Renal cortical epithelial cell (primary cell): Measurements from ENCODE around the gene DGKK. TPM values are rescaled to one million over a fixed set of nuclear protein-coding genes. Genes with fewer than 3 reads are reported as not detected.

ENCODE experiments used
- DNase-seq: peaks from one replicate; pipeline ENCODE4 v3.0.0-alpha.2; 2011; ENCODE audit warnings: low read depth
- total RNA-seq: library from RNA; depleted of rRNA; stranded (reverse); fragments of >200 nt; gene quantifications from 2 replicates; pipeline ENCODE4 v1.2.3, GENCODE V29; 2014

The DGKK gene, protein sequence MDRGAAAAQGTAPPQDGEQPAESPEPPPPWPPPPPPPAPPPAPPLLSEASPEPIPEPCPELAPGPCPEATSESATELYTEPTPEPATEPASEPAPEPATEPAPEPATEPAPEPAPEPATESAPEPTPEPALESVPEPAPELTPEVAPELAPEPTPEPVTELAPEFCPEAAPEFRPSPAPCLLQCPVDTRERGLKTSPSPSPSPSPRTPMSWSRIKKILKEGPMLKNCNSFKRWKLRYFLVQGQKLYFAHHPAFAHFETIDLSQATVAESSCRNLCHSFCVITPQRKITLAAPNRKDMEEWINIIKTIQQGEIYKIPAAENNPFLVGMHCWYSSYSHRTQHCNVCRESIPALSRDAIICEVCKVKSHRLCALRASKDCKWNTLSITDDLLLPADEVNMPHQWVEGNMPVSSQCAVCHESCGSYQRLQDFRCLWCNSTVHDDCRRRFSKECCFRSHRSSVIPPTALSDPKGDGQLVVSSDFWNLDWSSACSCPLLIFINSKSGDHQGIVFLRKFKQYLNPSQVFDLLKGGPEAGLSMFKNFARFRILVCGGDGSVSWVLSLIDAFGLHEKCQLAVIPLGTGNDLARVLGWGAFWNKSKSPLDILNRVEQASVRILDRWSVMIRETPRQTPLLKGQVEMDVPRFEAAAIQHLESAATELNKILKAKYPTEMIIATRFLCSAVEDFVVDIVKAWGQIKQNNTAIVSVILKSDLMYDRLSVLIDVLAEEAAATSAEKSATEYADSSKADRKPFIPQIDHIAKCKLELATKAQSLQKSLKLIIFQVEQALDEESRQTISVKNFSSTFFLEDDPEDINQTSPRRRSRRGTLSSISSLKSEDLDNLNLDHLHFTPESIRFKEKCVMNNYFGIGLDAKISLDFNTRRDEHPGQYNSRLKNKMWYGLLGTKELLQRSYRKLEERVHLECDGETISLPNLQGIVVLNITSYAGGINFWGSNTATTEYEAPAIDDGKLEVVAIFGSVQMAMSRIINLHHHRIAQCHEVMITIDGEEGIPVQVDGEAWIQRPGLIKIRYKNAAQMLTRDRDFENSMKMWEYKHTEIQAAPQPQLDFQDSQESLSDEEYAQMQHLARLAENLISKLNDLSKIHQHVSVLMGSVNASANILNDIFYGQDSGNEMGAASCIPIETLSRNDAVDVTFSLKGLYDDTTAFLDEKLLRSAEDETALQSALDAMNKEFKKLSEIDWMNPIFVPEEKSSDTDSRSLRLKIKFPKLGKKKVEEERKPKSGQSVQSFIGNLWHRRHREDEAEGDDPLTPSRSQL
- not detected in 2 replicates for total RNA-seq

GRCh38 chrX:50470103-50471031 is at the start of gene DGKK:
DGKK (minus strand) TSS chrX:50470825; CDS start chrX:50470678, 147 bp downstream.
- DNase-seq = no peak

DNA sequence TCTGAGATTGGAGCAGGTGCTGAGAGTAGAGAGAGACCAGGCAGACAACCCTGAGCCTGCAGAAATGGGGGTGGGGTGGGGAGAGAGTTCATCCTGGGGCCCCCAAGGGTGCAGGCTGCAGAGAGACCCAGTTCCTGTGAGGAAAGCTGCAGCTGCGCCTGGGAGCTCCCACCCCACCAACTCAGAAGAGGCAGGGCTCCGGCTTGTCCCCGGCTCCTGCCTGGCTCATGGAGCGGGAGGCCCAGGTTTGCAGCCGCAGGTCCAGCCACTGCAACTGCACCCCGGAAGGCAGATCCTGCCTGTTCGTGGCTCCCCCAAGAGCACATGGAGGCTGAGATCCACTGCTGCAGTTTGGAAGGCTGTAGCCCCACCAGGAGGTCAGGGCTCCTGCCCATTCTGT is 44.2 kb upstream of the DGKK start:
- DNase-seq = no peak

GRCh38 chrX:50497114-50497513 is 26.5 kb upstream of the DGKK start:
- DNase-seq = no peak

GRCh38 chrX:50495616-50496015 is 25.0 kb upstream of the DGKK start:
- DNase-seq = peak; percentile 1

GRCh38 chrX:50492720-50493119 is 22.1 kb upstream of the DGKK start:
- DNase-seq = no peak

- DNase-seq = no peak
Observed at GRCh38 chrX:50484662-50485061, 14.0 kb upstream of the DGKK start.

DNA sequence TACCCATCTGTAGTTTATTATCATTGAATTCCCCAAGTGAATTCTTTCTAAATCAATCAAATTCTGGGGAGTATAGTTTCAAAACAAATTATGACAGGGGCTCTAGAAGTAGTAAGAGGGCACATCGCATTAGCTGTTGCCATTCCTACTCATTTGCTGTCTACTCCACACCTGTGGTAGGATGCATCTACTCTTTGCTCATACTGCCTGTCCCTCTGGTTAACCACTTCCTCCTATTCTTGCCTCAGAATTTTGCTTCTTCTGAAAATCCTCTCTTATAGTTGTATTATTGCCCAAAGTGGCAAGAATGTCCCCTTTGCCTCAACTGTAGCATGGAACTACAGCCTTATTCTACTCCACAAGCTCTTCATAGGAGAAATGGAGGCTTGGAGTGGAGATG is 12.7 kb upstream of the DGKK start:
- no peak for DNase-seq

DNA sequence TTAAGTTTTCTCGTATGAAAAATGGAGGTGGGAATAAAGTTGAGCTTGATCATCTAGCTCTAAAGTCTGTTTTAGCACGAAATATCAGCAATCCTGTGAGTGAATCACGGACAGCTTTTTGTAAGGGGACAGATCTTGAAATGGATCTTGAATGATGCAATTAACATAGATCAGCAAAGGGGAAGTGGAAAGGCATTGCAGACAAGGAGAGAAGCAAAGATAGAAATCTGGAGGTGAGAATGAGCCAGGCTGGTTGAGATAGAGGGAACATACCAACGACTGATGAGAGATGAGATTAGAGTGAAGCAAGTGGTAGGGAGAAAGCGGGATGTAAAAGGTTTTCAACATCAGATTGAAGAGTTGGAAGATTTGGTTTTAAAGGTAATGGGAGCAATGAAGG is 4.6 kb upstream of the DGKK start:
- DNase-seq = no peak

DNA sequence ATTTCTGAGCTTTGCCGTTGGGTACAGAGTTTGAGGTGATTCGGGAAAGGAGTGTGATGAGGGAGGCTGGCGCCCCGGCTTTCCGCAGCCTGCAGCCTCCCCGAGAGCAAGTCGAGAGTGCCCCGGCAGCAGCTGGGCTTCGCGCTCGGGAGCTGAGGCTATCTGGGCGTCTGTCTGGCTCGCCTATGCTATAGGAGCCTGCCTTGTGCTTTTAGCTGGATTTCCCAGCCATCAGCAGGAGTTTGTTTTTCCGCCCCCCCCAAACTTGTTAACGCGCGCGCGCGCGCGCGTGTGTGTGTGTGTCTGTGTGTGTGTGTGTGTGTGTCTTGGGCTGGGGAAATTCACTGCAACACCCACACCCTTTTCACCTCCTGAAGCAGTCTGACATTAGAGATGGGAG is 765 bp upstream of the DGKK start:
- no peak for DNase-seq

DNA sequence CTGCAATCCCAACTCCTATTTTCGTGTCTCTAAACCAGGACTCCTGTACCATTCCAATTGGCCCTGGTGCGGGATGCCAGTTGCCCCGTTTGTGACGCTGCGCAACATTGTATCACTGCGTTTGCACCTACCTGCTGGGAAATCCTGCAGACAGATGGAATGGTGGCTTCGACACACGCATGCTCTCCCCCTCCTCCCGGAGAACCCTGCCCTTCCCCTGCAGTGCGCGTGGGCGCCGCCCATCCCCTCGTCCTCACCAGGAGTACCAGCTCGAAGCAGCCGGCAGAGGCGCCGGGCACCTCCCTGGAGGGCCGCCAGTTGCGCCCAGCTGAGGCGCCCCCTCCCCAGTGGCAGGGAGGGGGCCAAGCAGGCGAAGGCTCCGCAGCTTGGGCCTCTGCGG is 1.4 kb downstream of the DGKK start:
- DNase-seq = no peak

GRCh38 chrX:50459615-50460014 is 11.0 kb downstream of the DGKK start:
- DNase-seq = no peak

GRCh38 chrX:50458483-50458882 is 12.1 kb downstream of the DGKK start:
- DNase-seq = no peak

DNA sequence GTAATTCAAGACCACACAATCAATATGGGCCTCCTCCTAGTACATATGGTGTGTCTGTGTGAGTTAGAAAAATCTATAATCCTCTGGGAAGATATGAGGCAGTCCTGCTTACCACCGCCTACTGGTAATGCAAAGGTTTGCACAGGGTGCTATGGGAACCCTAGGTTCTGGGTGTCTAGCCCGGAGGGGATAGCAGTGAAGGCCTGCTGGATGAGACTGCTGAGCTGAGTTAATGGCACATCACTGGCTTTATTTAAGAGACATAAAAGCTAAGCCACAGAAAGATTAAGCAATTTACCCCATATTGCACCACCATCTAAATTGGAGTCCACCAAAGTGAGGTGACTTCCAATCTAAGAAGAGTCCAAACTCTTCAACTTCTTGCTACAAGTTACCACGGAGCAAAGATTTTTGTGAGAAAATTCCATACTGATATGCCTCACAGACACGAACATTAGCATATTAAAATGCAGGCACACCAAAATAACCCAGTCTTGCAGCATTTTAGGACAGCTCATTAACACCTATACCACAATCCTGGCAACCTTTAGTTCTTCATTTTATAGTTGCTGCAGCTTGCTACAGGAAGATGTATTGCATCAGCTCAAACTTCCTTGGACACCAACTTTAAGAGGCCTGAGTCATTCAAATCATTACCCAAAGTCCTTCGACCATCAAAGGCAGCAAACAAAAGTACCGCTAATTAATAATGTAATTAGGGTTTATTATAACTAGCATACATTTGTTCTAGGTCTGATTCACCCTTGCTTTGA is 13.7 kb downstream of the DGKK start:
- peak; percentile 37 for DNase-seq

DNA sequence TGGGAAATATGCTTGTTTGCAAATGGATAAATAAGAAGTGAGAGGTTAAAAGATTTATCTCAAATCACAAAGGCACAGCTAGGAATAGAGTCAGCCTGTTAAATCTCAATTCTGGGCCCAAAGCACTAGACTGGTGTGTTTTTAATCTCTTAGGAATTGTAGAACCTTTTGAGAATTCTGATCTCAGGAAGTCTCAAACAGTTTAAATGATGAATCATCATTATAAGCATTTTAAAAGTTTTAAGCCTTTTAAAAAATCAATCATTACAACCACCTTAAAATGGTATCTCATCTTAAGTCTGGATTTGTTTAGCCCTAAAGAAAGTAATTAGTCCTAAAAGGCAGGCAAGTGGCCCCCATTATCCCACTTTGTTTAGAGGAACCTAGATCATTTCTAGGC is 17.8 kb downstream of the DGKK start:
- no peak for DNase-seq

DNA sequence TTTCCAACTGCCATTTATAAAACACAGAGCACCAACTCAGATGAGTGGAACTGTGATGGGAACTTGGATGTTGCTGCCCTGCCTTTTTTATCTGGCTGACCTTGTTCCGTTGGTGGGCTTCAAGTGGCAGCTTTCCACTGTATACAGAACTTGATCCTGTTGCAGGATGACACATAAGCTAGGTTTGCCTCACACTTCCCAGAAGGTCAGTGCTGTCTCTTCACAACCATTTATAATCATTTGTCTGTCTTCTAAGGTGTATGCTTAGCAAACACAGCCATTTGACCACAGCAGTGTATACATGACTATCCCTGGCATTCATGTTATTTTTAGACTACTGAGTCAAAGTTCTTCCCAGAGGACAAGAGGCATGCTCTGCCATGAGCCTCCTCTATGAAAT is 20.3 kb downstream of the DGKK start:
- DNase-seq = no peak

GRCh38 chrX:50448565-50448964 is 22.1 kb downstream of the DGKK start:
- DNase-seq = peak; percentile 76

DNA sequence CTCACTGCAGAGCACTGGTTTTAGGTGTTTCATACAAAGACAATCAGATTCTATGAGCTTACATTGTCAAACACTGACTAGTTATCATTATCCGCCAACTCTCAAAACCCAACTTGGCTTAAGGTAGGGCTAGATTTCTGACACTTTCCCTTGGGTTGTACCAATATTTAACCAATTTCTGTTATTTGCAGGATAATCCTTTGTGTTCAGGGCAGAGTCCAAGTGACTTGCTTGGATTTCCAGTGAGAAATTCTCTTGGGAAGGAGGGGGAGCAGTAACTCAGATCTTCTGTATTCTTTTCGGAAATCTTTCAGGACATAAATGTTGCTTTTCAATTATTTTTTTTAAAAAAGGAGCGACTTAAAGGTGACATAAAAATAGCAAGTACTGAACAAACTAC is 23.1 kb downstream of the DGKK start:
- no peak for DNase-seq

DNA sequence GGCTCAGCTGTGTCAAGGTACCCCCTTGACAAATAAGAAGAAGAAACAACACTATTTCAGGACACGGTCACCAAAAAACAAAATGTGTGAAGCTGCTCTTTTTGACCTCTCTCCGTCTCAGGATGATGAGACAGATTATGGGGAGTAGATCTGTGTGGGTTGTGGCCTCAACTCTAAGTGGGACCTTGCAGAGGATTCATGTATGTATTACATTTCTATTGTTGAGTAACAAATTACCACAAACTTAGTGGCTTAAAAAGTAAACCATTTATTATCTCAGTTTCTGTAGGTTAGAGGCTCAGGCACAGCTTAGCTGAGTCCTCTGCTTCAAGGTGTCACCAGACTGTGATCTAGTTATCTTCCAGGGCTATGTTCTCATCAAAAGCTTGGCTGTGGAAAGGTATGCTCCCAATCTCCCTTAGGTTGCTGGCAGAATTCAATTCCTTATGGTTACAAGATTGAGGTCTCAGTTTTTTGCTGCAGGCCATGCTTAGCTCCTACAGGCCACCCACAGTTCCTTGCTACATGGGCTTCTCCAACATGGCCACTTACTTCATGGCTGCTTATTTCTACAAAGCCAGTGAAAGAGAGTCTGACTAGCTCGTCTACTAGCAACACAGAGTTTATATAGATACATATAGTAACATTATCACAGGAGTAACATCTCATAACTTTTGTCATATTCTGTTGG is 28.1 kb downstream of the DGKK start:
- no peak for DNase-seq

DNA sequence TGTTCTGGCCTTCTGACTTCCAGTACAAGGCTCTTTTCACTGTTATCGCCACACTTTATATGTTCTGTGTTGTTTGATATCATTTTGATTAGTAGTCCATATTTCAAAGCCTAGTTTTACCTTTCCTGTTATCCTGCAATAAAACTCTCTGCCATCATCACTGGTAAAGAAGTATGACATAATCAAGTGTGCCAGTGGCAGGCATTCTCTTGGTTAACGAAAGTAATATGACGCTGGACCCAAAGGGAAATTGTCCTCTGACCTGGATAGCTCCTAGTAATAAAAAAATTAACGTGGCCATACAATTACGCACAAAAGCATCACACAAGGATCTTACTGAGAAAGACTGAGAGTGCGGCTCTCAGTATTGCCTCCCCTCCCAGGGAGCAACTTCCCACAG is 33.8 kb downstream of the DGKK start:
- DNase-seq = no peak

DNA sequence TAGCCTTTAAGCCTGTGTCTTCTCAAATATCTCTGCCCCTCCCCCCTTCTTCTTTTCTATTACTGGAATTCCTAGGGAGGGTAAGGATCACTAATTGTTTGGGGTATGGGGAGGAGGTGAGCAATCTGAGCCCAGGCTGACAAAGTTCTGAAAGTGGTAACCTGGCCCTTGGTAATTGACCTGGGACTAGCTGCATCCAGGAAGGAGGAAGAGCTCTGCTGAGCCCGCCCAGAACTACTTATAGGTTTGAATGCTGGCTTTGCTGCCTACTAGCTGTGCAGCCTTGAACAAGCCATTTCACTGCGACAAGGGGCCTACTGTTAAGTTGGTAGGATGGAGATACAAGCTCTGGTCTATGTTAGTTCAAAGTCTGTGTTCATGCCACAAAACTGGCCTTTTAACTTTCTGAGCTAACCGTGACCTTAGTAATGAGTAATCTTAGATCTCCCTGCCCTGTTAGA is 37.8 kb downstream of the DGKK start:
- DNase-seq = no peak
